Skin epidermis (tissue), 12 donors: ENCODE measurements around the gene TMEM247.
"Not testable (repeated sequence)": the region's sequence is repeated elsewhere in the genome, so short reads cannot be mapped to it uniquely, and the experiment has no call there.

Experiments
- H3K27ac ChIP-seq, 21 experiments: fragments of 200-600 bp; sonication (generic) in 11 of 21; one replicate each; pipeline ENCODE4 v1.5.0; 2020; ENCODE audit warnings: mild to moderate bottlenecking in 3 of 21, inconsistent platforms in 2 of 21, moderate library complexity in 2 of 21
- H3K4me3 ChIP-seq, 7 experiments: fragments of 200-600 bp; sonication (generic) in 2 of 7; one replicate each; pipeline ENCODE4 v1.5.0; 2020; ENCODE audit warnings: inconsistent platforms in 2 of 7, mild to moderate bottlenecking in 2 of 7, moderate library complexity in 1 of 7

Gene TMEM247

GRCh38 chr2:46456789-46457188 lies 22.6 kb upstream of the TMEM247 start:
- no peak overlapping the region for H3K27ac ChIP-seq

GRCh38 chr2:46458763-46459500 lies 20.4 kb upstream of the TMEM247 start:
- Histone ChIP-seq H3K4me3 (no peak overlapping the region), H3K27ac (no peak overlapping the region)

More at GRCh38 chr2:46456789-46457188, 22.6 kb upstream of the TMEM247 start:
- H3K4me3 ChIP-seq = no peak overlapping the region

GRCh38 chr2:46459694-46460093 lies 19.7 kb upstream of the TMEM247 start:
- Histone ChIP-seq H3K27ac (peak overlapping the region in 1 of 21 experiments; percentile 27), H3K4me3 (no peak overlapping the region)

- H3K27ac ChIP-seq = peak overlapping the region in 2 of 21 experiments; percentile 27 to 41
- no peak overlapping the region for H3K4me3 ChIP-seq
Measured at GRCh38 chr2:46460241-46460921, 19.0 kb upstream of the TMEM247 start.

- Histone ChIP-seq H3K27ac (peak overlapping the region in 1 of 21 experiments; percentile 40), H3K4me3 (no peak overlapping the region)
Measured at GRCh38 chr2:46461011-46461674, 18.2 kb upstream of the TMEM247 start.

- H3K27ac ChIP-seq = peak overlapping the region in 3 of 21 experiments; percentile 2 to 40 (median 10)
- H3K4me3 ChIP-seq = no peak overlapping the region
Measured at GRCh38 chr2:46461709-46462171, 17.6 kb upstream of the TMEM247 start.

- no peak overlapping the region for H3K4me3 ChIP-seq
Measured at GRCh38 chr2:46462936-46463335, 16.4 kb upstream of the TMEM247 start.

GRCh38 chr2:46469116-46469515 lies 10.2 kb upstream of the TMEM247 start:
- H3K27ac ChIP-seq = peak overlapping the region in 3 of 21 experiments; percentile 2 to 50 (median 31)
- no peak overlapping the region for H3K4me3 ChIP-seq

More at GRCh38 chr2:46462936-46463335, 16.4 kb upstream of the TMEM247 start:
- H3K27ac ChIP-seq = peak overlapping the region in 3 of 21 experiments; percentile 2 to 29 (median 10)

DNA sequence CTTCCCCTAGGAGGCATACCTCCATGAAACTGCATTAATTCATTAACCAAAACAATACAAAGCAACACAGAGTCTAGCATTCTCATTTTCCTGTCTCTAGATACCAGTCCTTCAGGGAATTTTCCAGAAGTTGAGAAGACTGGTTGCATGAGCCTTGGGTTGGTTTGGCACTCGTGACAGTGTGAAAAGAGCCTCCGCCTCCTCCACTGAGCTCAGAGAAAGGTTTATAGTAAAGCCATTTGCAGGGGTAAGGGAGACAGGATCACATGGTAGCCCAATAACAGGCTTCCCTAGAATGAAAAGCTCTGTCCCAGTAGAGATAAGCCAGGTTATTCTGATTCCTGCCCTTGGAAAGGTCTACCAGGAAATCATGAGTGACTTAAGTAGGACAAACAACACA lies 9.7 kb upstream of the TMEM247 start:
- peak overlapping the region in 6 of 21 experiments; percentile 2 to 50 (median 38) for H3K27ac ChIP-seq
- H3K4me3 ChIP-seq = no peak overlapping the region

DNA sequence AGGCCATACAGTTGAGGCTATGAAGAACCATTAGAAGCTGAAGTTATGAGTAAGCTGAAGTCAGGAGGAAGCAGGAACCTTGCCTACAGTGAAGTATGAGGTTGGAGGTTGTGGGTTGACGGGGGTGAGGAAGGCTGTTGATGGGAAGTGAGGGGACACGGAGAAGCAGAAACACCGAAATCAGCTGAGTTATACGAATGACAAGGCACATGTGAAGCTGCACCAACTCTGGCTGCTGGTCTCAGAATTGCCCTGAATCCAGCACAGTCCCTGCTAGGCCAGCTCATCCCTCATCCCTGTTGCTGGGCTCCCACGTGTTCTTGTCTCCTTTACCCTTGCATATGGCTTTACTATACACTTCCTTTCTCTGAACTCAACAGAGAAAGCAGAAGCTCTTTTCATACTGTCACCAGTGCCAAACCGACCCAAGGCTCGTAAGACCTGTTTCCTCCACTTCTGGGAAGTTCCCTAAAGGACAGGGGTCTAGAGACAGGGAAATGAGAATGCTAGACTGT lies 9.2 kb upstream of the TMEM247 start:
- no peak overlapping the region for H3K4me3 ChIP-seq
- H3K27ac ChIP-seq = peak overlapping the region in 4 of 21 experiments; percentile 31 to 50 (median 48)

DNA sequence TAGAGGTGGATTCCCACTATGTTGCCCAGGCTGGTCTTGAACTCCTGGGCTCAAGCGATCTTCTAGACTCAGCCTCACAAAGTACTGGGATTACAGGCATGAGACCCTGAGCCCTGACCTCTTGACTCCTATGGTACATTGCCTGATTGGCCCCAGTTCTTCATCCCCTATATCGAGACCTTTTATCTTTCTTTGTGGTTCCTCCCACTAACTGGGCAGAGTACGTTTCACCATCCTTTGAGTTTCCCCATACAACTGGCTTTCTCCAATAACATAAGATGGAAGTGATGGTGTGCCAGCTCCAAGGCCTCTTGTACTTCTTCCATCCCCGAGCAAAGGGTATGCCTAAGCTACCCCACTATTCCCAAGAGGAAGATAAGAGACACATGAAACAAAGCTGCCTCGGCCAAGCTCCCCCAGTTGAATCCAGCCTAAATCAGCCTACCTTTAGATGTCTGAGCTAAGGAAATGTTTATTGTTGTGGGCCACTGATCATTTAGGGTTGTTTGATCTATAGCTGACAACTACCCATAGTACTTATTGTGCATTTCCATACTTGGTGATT lies 8.3 kb upstream of the TMEM247 start:
- no peak overlapping the region for H3K4me3 ChIP-seq
- H3K27ac ChIP-seq = no peak overlapping the region

- Histone ChIP-seq H3K27ac (no peak overlapping the region), H3K4me3 (no peak overlapping the region)
Measured at GRCh38 chr2:46471697-46472096, 7.7 kb upstream of the TMEM247 start.

- H3K4me3 ChIP-seq, H3K27ac ChIP-seq: not testable (repeated sequence)
Measured at GRCh38 chr2:46472165-46472564, 7.2 kb upstream of the TMEM247 start.

- not testable (repeated sequence) for H3K4me3 ChIP-seq, H3K27ac ChIP-seq
Measured at GRCh38 chr2:46477462-46477861, 1.9 kb upstream of the TMEM247 start.

DNA sequence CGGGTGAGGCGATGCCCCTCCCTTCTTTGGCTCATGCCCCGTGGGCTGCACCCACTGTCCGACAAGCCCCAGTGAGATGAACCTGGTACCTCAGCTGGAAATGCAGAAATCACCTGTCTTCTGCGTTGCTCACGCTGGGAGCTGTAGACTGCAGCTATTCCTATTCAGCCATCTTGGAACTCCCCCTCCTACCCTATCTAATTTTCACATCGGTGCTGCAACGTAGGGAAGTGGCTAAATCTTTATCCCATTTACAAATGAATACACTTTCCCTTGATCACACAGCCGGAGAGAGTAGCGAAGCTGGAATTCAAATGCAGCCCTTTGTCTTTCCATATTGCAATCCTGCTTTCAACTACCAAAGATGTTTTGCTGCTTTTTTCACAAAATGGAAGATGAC lies 1.4 kb upstream of the TMEM247 start:
- Histone ChIP-seq H3K4me3 (no peak overlapping the region), H3K27ac (no peak overlapping the region)

DNA sequence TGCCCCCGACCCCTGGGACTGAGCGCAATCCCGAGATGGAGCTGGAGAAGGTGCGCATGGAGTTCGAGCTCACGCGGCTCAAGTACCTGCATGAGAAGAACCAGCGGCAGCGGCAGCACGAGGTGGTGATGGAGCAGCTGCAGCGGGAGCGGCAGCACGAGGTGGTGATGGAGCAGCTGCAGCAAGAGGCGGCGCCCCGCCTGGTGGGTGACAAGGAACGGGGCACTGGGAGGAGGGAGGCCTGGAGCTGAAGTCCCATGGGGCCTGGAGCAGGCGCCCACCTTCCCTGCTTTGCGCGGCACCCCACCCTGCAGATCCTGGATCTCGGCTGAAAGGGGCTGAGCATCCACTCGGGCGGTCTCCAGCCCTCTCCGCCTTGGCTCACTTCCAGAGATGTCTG lies 1.2 kb downstream of the TMEM247 start:
- no peak overlapping the region for H3K27ac ChIP-seq
- H3K4me3 ChIP-seq = no peak overlapping the region

DNA sequence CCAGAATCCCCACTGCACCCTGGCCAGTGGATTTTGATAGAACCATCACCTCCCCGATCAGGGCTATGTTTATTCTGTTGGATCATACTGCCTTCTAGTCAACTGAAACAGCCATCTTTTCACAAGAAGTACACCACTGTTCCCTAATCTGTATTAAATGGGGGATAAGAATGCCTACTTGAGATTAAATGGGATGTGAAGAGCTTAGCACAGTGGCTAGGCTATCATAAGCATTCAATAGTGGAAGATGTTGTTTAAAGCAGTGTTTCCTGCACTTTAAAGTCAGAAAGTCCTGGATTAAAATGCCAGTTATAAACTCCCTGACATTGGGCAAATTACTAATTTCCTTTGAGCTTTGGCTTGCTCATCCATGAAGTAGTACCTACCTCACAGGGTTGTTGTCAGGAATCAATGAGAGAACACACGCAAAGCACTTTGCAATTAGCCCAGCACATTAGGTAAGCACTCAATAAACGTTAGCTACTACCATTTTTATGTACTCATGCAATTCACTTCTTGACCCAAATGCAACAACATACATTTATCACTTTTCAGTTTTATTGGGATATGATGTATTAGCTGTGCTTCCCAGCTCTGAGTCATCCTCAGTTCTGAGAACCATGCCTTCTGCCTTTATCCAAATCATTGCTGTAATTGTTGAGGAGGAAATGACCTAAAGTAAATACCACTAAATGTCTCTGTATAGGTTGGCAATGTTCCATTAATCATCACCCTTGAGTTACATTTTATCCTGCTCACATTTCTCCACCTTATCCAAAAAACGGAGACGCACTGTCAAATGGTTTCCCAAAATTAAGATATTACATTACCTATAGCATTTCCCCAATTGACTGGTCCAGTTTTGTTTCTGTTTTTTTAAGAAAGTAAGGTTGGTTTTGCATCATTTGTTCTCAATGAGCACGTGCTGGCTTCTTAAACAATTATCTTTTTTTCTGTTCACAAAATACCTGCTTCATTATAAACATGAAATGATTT lies 2.1 kb downstream of the TMEM247 start:
- H3K27ac ChIP-seq = no peak overlapping the region
- H3K4me3 ChIP-seq = no peak overlapping the region

DNA sequence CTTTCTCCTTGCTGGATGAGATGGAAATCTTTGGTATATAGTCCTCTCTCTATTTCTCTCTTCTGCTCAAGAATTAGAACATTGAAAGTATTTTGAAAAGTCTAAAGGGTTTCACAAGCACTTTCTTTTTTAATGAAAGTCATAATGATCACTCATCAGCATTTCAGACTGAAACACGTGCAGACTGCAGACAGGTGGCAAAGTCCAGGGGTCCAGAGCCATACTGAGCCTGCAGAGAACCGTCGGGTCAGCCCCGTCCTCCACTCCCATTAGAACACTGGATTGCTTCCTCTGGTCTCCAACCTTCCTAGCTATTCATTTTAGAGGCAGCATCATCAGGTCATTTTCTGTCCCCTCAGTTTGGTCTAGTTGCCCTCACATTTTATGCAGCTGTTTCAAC lies 3.1 kb downstream of the TMEM247 start:
- Histone ChIP-seq H3K4me3 (no peak overlapping the region), H3K27ac (no peak overlapping the region)

DNA sequence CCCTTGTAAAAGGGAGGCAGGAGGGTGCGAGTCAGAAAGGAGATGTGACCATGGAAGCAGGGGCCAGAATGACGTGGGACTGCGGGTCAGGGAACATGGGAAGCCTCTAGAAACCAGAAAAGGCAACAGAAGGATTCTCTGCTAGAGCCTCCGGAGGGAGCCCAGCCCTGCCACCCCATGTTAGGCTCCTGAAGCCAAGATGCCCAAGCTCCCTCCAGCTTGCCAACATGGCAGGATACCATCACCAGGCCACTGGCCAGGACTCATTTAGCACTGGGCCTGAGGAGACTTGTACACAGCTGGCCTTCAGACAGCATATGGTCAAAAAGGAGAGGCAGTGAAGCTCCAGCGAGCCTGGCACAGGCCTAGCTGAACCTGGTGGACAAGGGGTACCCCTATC lies 5.6 kb downstream of the TMEM247 start:
- no peak overlapping the region for H3K4me3 ChIP-seq

More for the DNA sequence above, 5.6 kb downstream of the TMEM247 start:
- H3K27ac ChIP-seq = no peak overlapping the region
